ENCODE results near the gene FOXE1. TPM values are rescaled to one million over a fixed set of nuclear protein-coding genes. Genes with fewer than 3 reads are reported as not detected.

Gene FOXE1
- total RNA-seq, 1 donor from 2014 or later, result not detected

DNA sequence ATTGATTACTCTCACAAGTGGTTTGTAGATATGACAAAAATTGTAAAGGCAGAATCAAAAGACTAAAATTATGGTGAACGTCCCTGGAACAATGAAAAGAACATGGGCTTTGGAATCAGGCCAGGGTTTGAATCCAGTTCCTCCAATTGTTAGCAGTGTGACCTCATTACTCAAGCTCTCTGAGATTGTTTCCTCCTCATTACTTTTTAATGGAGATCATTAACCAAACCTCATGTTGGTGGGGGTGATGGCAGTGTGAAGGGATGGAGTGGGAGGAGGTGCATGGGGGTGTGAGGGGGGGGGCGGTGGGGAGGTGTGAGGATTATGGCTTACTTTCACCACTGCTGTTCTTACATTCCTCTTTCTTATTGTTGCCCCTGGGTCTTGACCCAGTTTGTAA, 44.1 kb upstream of the FOXE1 start:
- H3K4me1 Mint-ChIP-seq (ENCODE audit: unreplicated experiment), result peaks cover 15% of the 10 kb centered on the region
- no peaks in the 10 kb centered on the region for H3K36me3 Mint-ChIP-seq (ENCODE audit: low read depth, unreplicated experiment)
- H3K9me3 Mint-ChIP-seq (ENCODE audit: unreplicated experiment), result no peaks in the 10 kb centered on the region
- peaks cover 7% of the 10 kb centered on the region for H3K27me3 Mint-ChIP-seq (ENCODE audit: unreplicated experiment)
- H3K4me3 Mint-ChIP-seq (ENCODE audit: unreplicated experiment), result no peak overlapping the region
- DNase-seq (ENCODE audit: low spot score), result no peak
- H3K27ac Mint-ChIP-seq (ENCODE audit: unreplicated experiment), result peak overlapping the region; percentile 24
- TF ChIP-seq, protein P1, sequence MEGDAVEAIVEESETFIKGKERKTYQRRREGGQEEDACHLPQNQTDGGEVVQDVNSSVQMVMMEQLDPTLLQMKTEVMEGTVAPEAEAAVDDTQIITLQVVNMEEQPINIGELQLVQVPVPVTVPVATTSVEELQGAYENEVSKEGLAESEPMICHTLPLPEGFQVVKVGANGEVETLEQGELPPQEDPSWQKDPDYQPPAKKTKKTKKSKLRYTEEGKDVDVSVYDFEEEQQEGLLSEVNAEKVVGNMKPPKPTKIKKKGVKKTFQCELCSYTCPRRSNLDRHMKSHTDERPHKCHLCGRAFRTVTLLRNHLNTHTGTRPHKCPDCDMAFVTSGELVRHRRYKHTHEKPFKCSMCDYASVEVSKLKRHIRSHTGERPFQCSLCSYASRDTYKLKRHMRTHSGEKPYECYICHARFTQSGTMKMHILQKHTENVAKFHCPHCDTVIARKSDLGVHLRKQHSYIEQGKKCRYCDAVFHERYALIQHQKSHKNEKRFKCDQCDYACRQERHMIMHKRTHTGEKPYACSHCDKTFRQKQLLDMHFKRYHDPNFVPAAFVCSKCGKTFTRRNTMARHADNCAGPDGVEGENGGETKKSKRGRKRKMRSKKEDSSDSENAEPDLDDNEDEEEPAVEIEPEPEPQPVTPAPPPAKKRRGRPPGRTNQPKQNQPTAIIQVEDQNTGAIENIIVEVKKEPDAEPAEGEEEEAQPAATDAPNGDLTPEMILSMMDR (IDR thresholded peaks at IDR 0.05; ENCODE audit: unreplicated experiment), result no peak

- peaks cover 12% of the 10 kb centered on the region for H3K4me1 Mint-ChIP-seq (ENCODE audit: unreplicated experiment)
- H3K27me3 Mint-ChIP-seq (ENCODE audit: unreplicated experiment), result peaks cover 4% of the 10 kb centered on the region
- no peak overlapping the region for H3K4me3 Mint-ChIP-seq (ENCODE audit: unreplicated experiment)
- no peak for DNase-seq (ENCODE audit: low spot score)
- H3K9me3 Mint-ChIP-seq (ENCODE audit: unreplicated experiment), result no peaks in the 10 kb centered on the region
- H3K27ac Mint-ChIP-seq (ENCODE audit: unreplicated experiment), result no peak overlapping the region
- H3K36me3 Mint-ChIP-seq (ENCODE audit: low read depth, unreplicated experiment), result no peaks in the 10 kb centered on the region
- TF ChIP-seq, protein P1 (IDR thresholded peaks at IDR 0.05; ENCODE audit: unreplicated experiment), result no peak
Measured at GRCh38 chr9:97809666-97810344, 43.2 kb upstream of the FOXE1 start.

- no peaks in the 10 kb centered on the region for H3K9me3 Mint-ChIP-seq (ENCODE audit: unreplicated experiment)
- TF ChIP-seq, protein P1 (IDR thresholded peaks at IDR 0.05; ENCODE audit: unreplicated experiment), result no peak
- peaks cover 3% of the 10 kb centered on the region for H3K27me3 Mint-ChIP-seq (ENCODE audit: unreplicated experiment)
- DNase-seq (ENCODE audit: low spot score), result no peak
- H3K36me3 Mint-ChIP-seq (ENCODE audit: low read depth, unreplicated experiment), result no peaks in the 10 kb centered on the region
- H3K4me3 Mint-ChIP-seq (ENCODE audit: unreplicated experiment), result no peak overlapping the region
- peaks cover 12% of the 10 kb centered on the region for H3K4me1 Mint-ChIP-seq (ENCODE audit: unreplicated experiment)
- peak overlapping the region; percentile 20 for H3K27ac Mint-ChIP-seq (ENCODE audit: unreplicated experiment)
Measured at GRCh38 chr9:97811533-97812246, 41.3 kb upstream of the FOXE1 start.

DNA sequence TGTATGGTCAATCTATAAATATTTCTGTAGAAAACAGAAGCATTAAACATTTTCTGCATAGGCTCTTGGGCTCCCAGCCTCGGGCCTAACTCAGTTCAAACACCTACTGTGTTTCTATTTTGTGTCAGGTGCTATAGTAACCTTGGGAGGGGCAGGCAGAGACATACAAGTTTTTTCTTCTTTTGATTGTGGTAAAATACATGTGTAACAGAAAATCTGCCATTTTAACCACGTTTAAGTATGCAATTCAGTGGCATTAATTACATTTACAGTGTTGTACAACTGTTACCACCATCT, 40.8 kb upstream of the FOXE1 start:
- H3K36me3 Mint-ChIP-seq (ENCODE audit: low read depth, unreplicated experiment), result no peaks in the 10 kb centered on the region
- H3K4me3 Mint-ChIP-seq (ENCODE audit: unreplicated experiment), result no peak overlapping the region
- H3K4me1 Mint-ChIP-seq (ENCODE audit: unreplicated experiment), result peaks cover 12% of the 10 kb centered on the region
- no peaks in the 10 kb centered on the region for H3K9me3 Mint-ChIP-seq (ENCODE audit: unreplicated experiment)
- TF ChIP-seq, protein P1 (IDR thresholded peaks at IDR 0.05; ENCODE audit: unreplicated experiment), result no peak
- DNase-seq (ENCODE audit: low spot score), result no peak
- H3K27me3 Mint-ChIP-seq (ENCODE audit: unreplicated experiment), result peaks cover 3% of the 10 kb centered on the region
- H3K27ac Mint-ChIP-seq (ENCODE audit: unreplicated experiment), result no peak overlapping the region

GRCh38 chr9:97813072-97813471, 40.0 kb upstream of the FOXE1 start:
- Mint-ChIP-seq H3K27ac (ENCODE audit: unreplicated experiment) (no peak overlapping the region), H3K36me3 (ENCODE audit: low read depth, unreplicated experiment) (no peaks in the 10 kb centered on the region), H3K4me1 (ENCODE audit: unreplicated experiment) (peaks cover 8% of the 10 kb centered on the region), H3K9me3 (ENCODE audit: unreplicated experiment) (no peaks in the 10 kb centered on the region), H3K27me3 (ENCODE audit: unreplicated experiment) (peaks cover 5% of the 10 kb centered on the region), H3K4me3 (ENCODE audit: unreplicated experiment) (no peak overlapping the region)
- DNase-seq (ENCODE audit: low spot score), result no peak
- TF ChIP-seq, protein P1 (IDR thresholded peaks at IDR 0.05; ENCODE audit: unreplicated experiment), result no peak

Data from endothelial cell (in vitro differentiated cells).